Glutamatergic neuron (in vitro differentiated cells): ENCODE data around the gene ARHGEF33. TPM values are rescaled to one million over a fixed set of nuclear protein-coding genes. Genes with fewer than 3 reads are reported as not detected.

Experiments
- DNase-seq: peaks from one replicate; pipeline ENCODE4 v3.0.0; 2022
- H3K27ac Mint-ChIP-seq: one replicate; pipeline ENCODE4 v1.8.0; 2020; ENCODE audit warnings: mild to moderate bottlenecking, mixed read lengths, inconsistent platforms; ENCODE audit not compliant: unreplicated experiment
- H3K27me3 Mint-ChIP-seq: one replicate; pipeline ENCODE4 v1.8.0; 2020; ENCODE audit warnings: mild to moderate bottlenecking, moderate library complexity, mixed read lengths, inconsistent platforms; ENCODE audit not compliant: unreplicated experiment
- H3K36me3 Mint-ChIP-seq: one replicate; pipeline ENCODE4 v1.8.0; 2020; ENCODE audit warnings: mild to moderate bottlenecking, mixed read lengths, inconsistent platforms; ENCODE audit not compliant: unreplicated experiment
- H3K4me1 Mint-ChIP-seq: one replicate; pipeline ENCODE4 v1.8.0; 2020; ENCODE audit warnings: mild to moderate bottlenecking, low read depth, mixed read lengths, inconsistent platforms; ENCODE audit not compliant: unreplicated experiment
- H3K4me3 Mint-ChIP-seq: one replicate; pipeline ENCODE4 v1.8.0; 2020; ENCODE audit warnings: mild to moderate bottlenecking, mixed read lengths, inconsistent platforms; ENCODE audit not compliant: unreplicated experiment
- H3K9me3 Mint-ChIP-seq: one replicate; pipeline ENCODE4 v1.8.0; 2020; ENCODE audit warnings: mild to moderate bottlenecking, moderate library complexity, mixed read lengths, inconsistent platforms; ENCODE audit not compliant: unreplicated experiment
- CTCF ChIP-seq: fragments of 200-600 bp; sonication (generic); IDR thresholded peaks from one replicate; pipeline ENCODE4 v1.5.0; 2021; ENCODE audit not compliant: partially characterized antibody, unreplicated experiment
- total RNA-seq: library from RNA; stranded (reverse); fragmentation: NEBNext Ultra II Directional; extraction: Animal tissue kit (Norgen Biotek cat#: 25700); gene quantifications from one replicate; pipeline ENCODE4 v1.2.1, GENCODE V29; 2021; ENCODE audit not compliant: unreplicated experiment

ARHGEF33 gene
- total RNA-seq, 1 donor from 2014 or later, result 1.1 TPM

DNA sequence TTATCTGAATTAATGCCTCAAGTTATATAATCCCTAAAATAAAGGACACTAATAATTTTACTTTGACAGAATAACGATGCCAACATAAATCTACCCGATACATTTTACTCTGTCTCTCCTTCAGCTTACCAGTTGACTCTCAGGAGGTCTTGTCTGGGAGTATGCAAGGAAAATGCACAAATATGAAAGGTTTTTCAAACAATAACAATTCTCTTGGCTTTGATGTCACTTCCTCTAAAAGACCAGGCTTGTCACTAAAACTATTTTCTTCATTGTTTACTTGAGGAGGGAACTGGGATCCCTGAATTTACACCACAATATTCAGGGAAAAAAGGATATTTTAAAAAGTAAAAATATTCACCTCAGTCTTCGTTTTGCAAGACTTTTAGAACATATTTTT lies 134.0 kb downstream of the ARHGEF33 start:
- H3K36me3 Mint-ChIP-seq, result no peaks in the 10 kb centered on the region
- no peak for DNase-seq
- H3K4me3 Mint-ChIP-seq, result no peak overlapping the region
- H3K4me1 Mint-ChIP-seq, result no peaks in the 10 kb centered on the region
- H3K27ac Mint-ChIP-seq, result no peak overlapping the region
- no peaks in the 10 kb centered on the region for H3K27me3 Mint-ChIP-seq
- H3K9me3 Mint-ChIP-seq, result no peaks in the 10 kb centered on the region
- TF ChIP-seq CTCF, result no peak

GRCh38 chr2:39024833-39025232 lies 135.2 kb downstream of the ARHGEF33 start:
- Mint-ChIP-seq H3K27ac (no peak overlapping the region), H3K4me3 (no peak overlapping the region), H3K27me3 (no peaks in the 10 kb centered on the region), H3K9me3 (no peaks in the 10 kb centered on the region), H3K36me3 (no peaks in the 10 kb centered on the region), H3K4me1 (no peaks in the 10 kb centered on the region)
- no peak for TF ChIP-seq CTCF
- no peak for DNase-seq

Other genes starting within 250 kb of the ARHGEF33 start
- 1.0 TPM for gene GALM, start 223.8 kb upstream of the ARHGEF33 start, total RNA-seq
- 155 TPM for gene SRSF7, start 138.5 kb upstream of the ARHGEF33 start, total RNA-seq
- 9.1 TPM for gene GEMIN6, start 111.7 kb upstream of the ARHGEF33 start, total RNA-seq
- gene DHX57, start 13.9 kb upstream of the ARHGEF33 start, total RNA-seq, result 38.6 TPM
- 5.7 TPM for gene MORN2, start 13.9 kb upstream of the ARHGEF33 start, total RNA-seq
- gene SOS1, start 231.2 kb downstream of the ARHGEF33 start, total RNA-seq, result 39.0 TPM